Neural cell (in vitro differentiated cells): ENCODE measurements around the gene TMED7. TPM values are rescaled to one million over a fixed set of nuclear protein-coding genes. Genes with fewer than 3 reads are reported as not detected.

Experiments used
- H2AFZ ChIP-seq: fragments of 200-600, 300-800 bp; sonication (generic), shearing (Covaris generic); 2 replicates; pipeline ENCODE4 v1.6.0; 2014; ENCODE audit warnings: low read depth, mild to moderate bottlenecking, antibody characterized with exemption, low read length, moderate library complexity
- H3F3A ChIP-seq: fragments of 200-600 bp; shearing (Covaris generic); 2 replicates; pipeline ENCODE4 v1.6.1; 2016; ENCODE audit warnings: mild to moderate bottlenecking, moderate library complexity, mixed read lengths, antibody characterized with exemption, low read length; ENCODE audit not compliant: insufficient read depth, poor library complexity, severe bottlenecking
- H3K27ac ChIP-seq: fragments of 200-600, 300-800 bp; sonication (generic), shearing (Covaris generic); 2 replicates; pipeline ENCODE4 v1.5.1; 2014; ENCODE audit warnings: mild to moderate bottlenecking, low read length, moderate library complexity
- H3K27me3 ChIP-seq: fragments of 300-800, 200-600 bp; sonication (generic), shearing (Covaris generic); 2 replicates; pipeline ENCODE4 v1.6.0; 2014; ENCODE audit warnings: mild to moderate bottlenecking, low read depth, low read length, moderate library complexity; ENCODE audit not compliant: insufficient read depth
- H3K36me3 ChIP-seq: fragments of 300-800, 200-600 bp; sonication (generic), shearing (Covaris generic); 2 replicates; pipeline ENCODE4 v1.5.1; 2014; ENCODE audit warnings: mild to moderate bottlenecking, antibody characterized with exemption, low read length, moderate library complexity; ENCODE audit not compliant: insufficient read depth
- H3K4me2 ChIP-seq: fragments of 300-800, 200-600 bp; sonication (generic), shearing (Covaris generic); 2 replicates; pipeline ENCODE4 v1.6.0; 2014; ENCODE audit warnings: mild to moderate bottlenecking, low read length
- H3K4me3 ChIP-seq: fragments of 300-800, 200-600 bp; sonication (generic), shearing (Covaris generic); 2 replicates; pipeline ENCODE4 v1.5.1; 2014; ENCODE audit warnings: mild to moderate bottlenecking, low read length, moderate library complexity
- H3K79me2 ChIP-seq: fragments of 200-600 bp; shearing (Covaris generic); replicated peaks from 2 replicates; pipeline ENCODE4 v1.6.0; 2014; ENCODE audit warnings: mild to moderate bottlenecking, low read length, moderate library complexity; ENCODE audit not compliant: insufficient read depth
- H3K9ac ChIP-seq: fragments of 300-800, 200-600 bp; sonication (generic), shearing (Covaris generic); 2 replicates; pipeline ENCODE4 v1.6.1; 2016; ENCODE audit warnings: mild to moderate bottlenecking, low read length, mixed read lengths
- H3K9me2 ChIP-seq: fragments of 200-600 bp; shearing (Covaris generic); 2 replicates; pipeline ENCODE4 v1.6.1; 2016; ENCODE audit warnings: mild to moderate bottlenecking, low read length, mixed read lengths; ENCODE audit not compliant: insufficient read depth
- H3K9me3 ChIP-seq: fragments of 200-600, 300-800 bp; sonication (generic), shearing (Covaris generic); 2 replicates; pipeline ENCODE4 v1.6.1; 2016; ENCODE audit warnings: mild to moderate bottlenecking, mixed run types, low read length, moderate library complexity, mixed read lengths
- H4K20me1 ChIP-seq: fragments of 200-600 bp; shearing (Covaris generic); 2 replicates; pipeline ENCODE4 v1.6.1; 2016; ENCODE audit warnings: mild to moderate bottlenecking, mixed run types; ENCODE audit not compliant: insufficient read depth
- CTCF ChIP-seq: fragments of 450-650 bp; IDR thresholded peaks from 2 replicates; pipeline ENCODE4 v1.5.1; 2014; ENCODE audit warnings: antibody characterized with exemption, mild to moderate bottlenecking, moderate library complexity; ENCODE audit not compliant: poor library complexity, severe bottlenecking
- EP300 ChIP-seq: fragments of 450-650 bp; conservative IDR thresholded peaks from 2 replicates; pipeline ENCODE4 v1.6.1; 2014; ENCODE audit warnings: antibody characterized with exemption, mild to moderate bottlenecking, moderate library complexity; ENCODE audit not compliant: poor library complexity, severe bottlenecking
- EZH2 ChIP-seq: fragments of 200-600, 300-800 bp; shearing (Covaris generic), sonication (generic); IDR thresholded peaks from 2 replicates; pipeline ENCODE4 v1.6.1; 2014; ENCODE audit warnings: antibody characterized with exemption, low read length, borderline replicate concordance, mild to moderate bottlenecking; ENCODE audit not compliant: insufficient read depth, poor library complexity, severe bottlenecking
- MXI1 ChIP-seq: fragments of 450-650 bp; conservative IDR thresholded peaks from 2 replicates; pipeline ENCODE4 v1.6.1; 2014; ENCODE audit warnings: antibody characterized with exemption, mild to moderate bottlenecking; ENCODE audit not compliant: poor library complexity, severe bottlenecking
- POLR2AphosphoS5 ChIP-seq: IDR thresholded peaks from 2 replicates; pipeline ENCODE4 v1.6.1; 2012
- RAD21 ChIP-seq: fragments of 450-650 bp; conservative IDR thresholded peaks from 2 replicates; pipeline ENCODE4 v1.6.1; 2014; ENCODE audit warnings: antibody characterized with exemption, mild to moderate bottlenecking, moderate library complexity
- REST ChIP-seq: IDR thresholded peaks from 2 replicates; pipeline ENCODE4 v1.6.1; 2012; ENCODE audit warnings: borderline replicate concordance
- SMC3 ChIP-seq: fragments of 450-650 bp; conservative IDR thresholded peaks from 2 replicates; pipeline ENCODE4 v1.6.1; 2014; ENCODE audit warnings: antibody characterized with exemption, mild to moderate bottlenecking, moderate library complexity; ENCODE audit not compliant: poor library complexity
- TAF1 ChIP-seq: IDR thresholded peaks from 2 replicates; pipeline ENCODE4 v1.6.1; 2012; ENCODE audit warnings: low read depth
- polyA plus RNA-seq: library from polyadenylated mRNA; depleted of rRNA; stranded (reverse); fragments of >200 nt; gene quantifications from 2 replicates; pipeline ENCODE4 v1.2.3, GENCODE V29; 2014

Gene TMED7
- polyA plus RNA-seq, 1 donor from 2014 or later: 74.3 TPM

- H3K9ac ChIP-seq: peak overlapping the region; percentile 89
- no peaks in the 10 kb centered on the region for H3K36me3 ChIP-seq
- H3K9me2 ChIP-seq: no peaks in the 10 kb centered on the region
- H3K4me2 ChIP-seq: peak overlapping the region; percentile 87
- no peak for TF ChIP-seq CTCF
- no peak for TF ChIP-seq EZH2
- TF ChIP-seq SMC3: no peak
- no peak for TF ChIP-seq REST
- no peak for TF ChIP-seq POLR2AphosphoS5
- TF ChIP-seq EP300: no peak
- TF ChIP-seq TAF1: no peak
- TF ChIP-seq MXI1: no peak
- no peak for TF ChIP-seq RAD21
- H3K27me3 ChIP-seq: no peaks in the 10 kb centered on the region
- H3F3A ChIP-seq: no peaks in the 10 kb centered on the region
- H2AFZ ChIP-seq: peak overlapping the region; percentile 73
- no peaks in the 10 kb centered on the region for H3K9me3 ChIP-seq
- peak overlapping the region; percentile 86 for H3K27ac ChIP-seq
- H3K4me3 ChIP-seq: peak overlapping the region; percentile 78
- peaks cover 39% of the 10 kb centered on the region for H3K79me2 ChIP-seq
- H4K20me1 ChIP-seq: no peaks in the 10 kb centered on the region
These were observed 598 bp upstream of the TMED7 start for GRCh38 chr5:115626445-115626823.

GRCh38 chr5:115624994-115625393 is 842 bp downstream of the TMED7 start:
- H3K27ac ChIP-seq: peak overlapping the region; percentile 86

GRCh38 chr5:115623658-115624057 is 2.2 kb downstream of the TMED7 start:
- Histone ChIP-seq H3K36me3 (peaks cover 10% of the 10 kb centered on the region), H2AFZ (no peak overlapping the region), H3K4me3 (peak overlapping the region; percentile 78), H3K79me2 (peaks cover 39% of the 10 kb centered on the region), H3F3A (no peaks in the 10 kb centered on the region), H3K9me2 (no peaks in the 10 kb centered on the region), H3K9me3 (no peaks in the 10 kb centered on the region), H3K9ac (no peak overlapping the region), H3K27me3 (no peaks in the 10 kb centered on the region), H3K4me2 (peak overlapping the region; percentile 81), H3K27ac (no peak overlapping the region), H4K20me1 (no peaks in the 10 kb centered on the region)
- no peak for TF ChIP-seq TAF1

More at GRCh38 chr5:115624994-115625393, 842 bp downstream of the TMED7 start:
- no peak for TF ChIP-seq MXI1
- no peaks in the 10 kb centered on the region for H4K20me1 ChIP-seq
- peaks cover 39% of the 10 kb centered on the region for H3K79me2 ChIP-seq
- no peaks in the 10 kb centered on the region for H3K36me3 ChIP-seq
- H3K4me3 ChIP-seq: peak overlapping the region; percentile 78
- H3K9ac ChIP-seq: peak overlapping the region; percentile 89
- no peaks in the 10 kb centered on the region for H3K9me2 ChIP-seq
- no peaks in the 10 kb centered on the region for H3K27me3 ChIP-seq
- no peaks in the 10 kb centered on the region for H3K9me3 ChIP-seq
- H3K4me2 ChIP-seq: peak overlapping the region; percentile 81
- no peaks in the 10 kb centered on the region for H3F3A ChIP-seq
- H2AFZ ChIP-seq: no peak overlapping the region
